Transverse colon (tissue), 4 donors: ENCODE results near the gene TWSG1. TPM values are rescaled to one million over a fixed set of nuclear protein-coding genes. Genes with fewer than 3 reads are reported as not detected.
"Not testable (repeated sequence)": the region's sequence is repeated elsewhere in the genome, so short reads cannot be mapped to it uniquely, and the experiment has no call there.

Experiments
- DNase-seq: peaks from one replicate; pipeline ENCODE4 v3.0.0-alpha.2; 2019
- H3K27ac ChIP-seq, 4 donors: fragments of 200-600 bp; sonication (generic); 2 replicates each; pipeline ENCODE4 v1.5.1; 2016 to 2018; ENCODE audit warnings: inconsistent platforms in 4 of 4
- H3K27me3 ChIP-seq: fragments of 200-600 bp; sonication (generic); 2 replicates; pipeline ENCODE4 v1.5.1; 2017; ENCODE audit warnings: inconsistent platforms
- H3K36me3 ChIP-seq, 4 donors: fragments of 200-600 bp; sonication (generic); 2 replicates each; pipeline ENCODE4 v1.5.1; 2017 to 2019; ENCODE audit warnings: inconsistent platforms in 4 of 4
- H3K4me1 ChIP-seq, 4 donors: fragments of 200-600 bp; sonication (generic); 2 replicates each; pipeline ENCODE4 v1.5.1; 2017 to 2020; ENCODE audit warnings: inconsistent platforms in 4 of 4
- H3K4me3 ChIP-seq, 4 donors: fragments of 200-600 bp; sonication (generic); 1 replicate in 1 of 4; 2 replicates in 3 of 4; pipeline versions ENCODE4 v1.5.1 to v1.6.1; 2017 to 2019; ENCODE audit warnings: inconsistent platforms in 4 of 4
- H3K9me3 ChIP-seq, 2 donors: fragments of 200-600 bp; sonication (generic); 2 replicates each; pipeline ENCODE4 v1.5.1; 2017 to 2019; ENCODE audit warnings: inconsistent platforms in 2 of 2
- EP300 ChIP-seq: sonication (generic); formaldehyde crosslinking; IDR thresholded peaks from one replicate; pipeline ENCODE4 v1.6.1; 2017; ENCODE audit warnings: antibody characterized with exemption, low read depth
- POLR2A ChIP-seq: fragments of 450-650 bp; IDR thresholded peaks from one replicate; pipeline ENCODE4 v1.6.1; 2016; ENCODE audit warnings: antibody characterized with exemption, mild to moderate bottlenecking, moderate library complexity
- POLR2AphosphoS5 ChIP-seq, 3 donors: sonication (generic); formaldehyde crosslinking; IDR thresholded peaks; one replicate each; pipeline ENCODE4 v1.6.1; 2016; ENCODE audit warnings: antibody characterized with exemption in 3 of 3
- WGBS, 2 donors: methylation state at CpG; one replicate each; pipeline ENCODE4 v1.1.5; 2018; ENCODE audit warnings: low coverage in 1 of 2; 5-methylcytosine and 5-hydroxymethylcytosine counted together
- in situ Hi-C, 4 donors: fragments of 200-750 bp; cut with MboI; loops; one replicate each; pipeline versions ENCODE4 v1.15.0 to v1.15.1; 2017; ENCODE audit warnings: low sequenced_read_pairs in 3 of 4, low pct_ligation_motif_present in 1 of 4, low pct_unique_long_range_greater_than_20kb in 1 of 4
- intact Hi-C: fragments of 100-400 bp; cut with DNase I; formaldehyde crosslinking; loops from one replicate; pipeline ENCODE4 v1.15.1; 2023; ENCODE audit warnings: low total_unique reads
- total RNA-seq, 4 donors: library from RNA; depleted of rRNA; stranded (reverse); fragments of >200 nt; gene quantifications; one replicate each; pipeline ENCODE4 v1.1.0, GENCODE V29; 2016
- TF ChIP-seq, protein P1 (sequence below), 5 experiments: fragments of 200-600 bp in 3 of 5; fragments of 450-650 bp in 2 of 5; sonication (generic) in 3 of 5; IDR thresholded peaks; 1 replicate in 2 of 5; 2 replicates in 3 of 5; pipeline ENCODE4 v1.5.1; 2016 to 2017; ENCODE audit warnings: antibody characterized with exemption in 5 of 5, inconsistent platforms in 3 of 5, mild to moderate bottlenecking in 2 of 5, moderate library complexity in 1 of 5

Gene TWSG1
- total RNA-seq, 4 donors from 2014 or later: 5.6 to 29.5 (median 26.5) TPM

DNA sequence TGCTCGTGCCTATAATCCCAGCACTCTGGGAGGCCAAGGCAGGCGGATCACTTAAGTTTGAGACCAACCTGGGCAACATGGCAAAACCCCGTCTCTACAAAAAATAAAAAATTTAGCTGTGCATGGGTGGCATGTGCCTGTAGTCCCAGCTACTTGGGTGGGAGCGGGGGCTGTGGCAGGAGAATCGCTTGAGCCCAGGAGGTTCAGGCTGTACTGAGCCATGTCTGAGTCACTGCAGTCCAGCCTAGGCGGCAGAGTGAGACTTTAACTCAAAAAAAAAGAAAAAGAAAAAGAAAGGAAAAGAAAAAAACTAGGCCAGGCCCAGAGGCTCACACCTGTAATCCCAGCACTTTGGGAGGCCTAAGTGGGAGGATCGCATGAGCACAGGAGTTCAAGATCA is 30.8 kb downstream of the TWSG1 start:
- intact Hi-C loops (no loop called here), in situ Hi-C loops (no loop called here)
- no peaks in the 10 kb centered on the region for H3K36me3 ChIP-seq
- WGBS, 2 donors: 96 to 98% methylated on average over 5 to 7 of the region's 7 CpGs
- no peak for TF ChIP-seq POLR2A
- TF ChIP-seq POLR2AphosphoS5 (IDR thresholded peaks at IDR 0.05): no peak
- TF ChIP-seq EP300: no peak
- TF ChIP-seq, protein P1, sequence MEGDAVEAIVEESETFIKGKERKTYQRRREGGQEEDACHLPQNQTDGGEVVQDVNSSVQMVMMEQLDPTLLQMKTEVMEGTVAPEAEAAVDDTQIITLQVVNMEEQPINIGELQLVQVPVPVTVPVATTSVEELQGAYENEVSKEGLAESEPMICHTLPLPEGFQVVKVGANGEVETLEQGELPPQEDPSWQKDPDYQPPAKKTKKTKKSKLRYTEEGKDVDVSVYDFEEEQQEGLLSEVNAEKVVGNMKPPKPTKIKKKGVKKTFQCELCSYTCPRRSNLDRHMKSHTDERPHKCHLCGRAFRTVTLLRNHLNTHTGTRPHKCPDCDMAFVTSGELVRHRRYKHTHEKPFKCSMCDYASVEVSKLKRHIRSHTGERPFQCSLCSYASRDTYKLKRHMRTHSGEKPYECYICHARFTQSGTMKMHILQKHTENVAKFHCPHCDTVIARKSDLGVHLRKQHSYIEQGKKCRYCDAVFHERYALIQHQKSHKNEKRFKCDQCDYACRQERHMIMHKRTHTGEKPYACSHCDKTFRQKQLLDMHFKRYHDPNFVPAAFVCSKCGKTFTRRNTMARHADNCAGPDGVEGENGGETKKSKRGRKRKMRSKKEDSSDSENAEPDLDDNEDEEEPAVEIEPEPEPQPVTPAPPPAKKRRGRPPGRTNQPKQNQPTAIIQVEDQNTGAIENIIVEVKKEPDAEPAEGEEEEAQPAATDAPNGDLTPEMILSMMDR (IDR thresholded peaks at IDR 0.05): no peak
- peaks cover 0 to 9% (median 0%) of the 10 kb centered on the region in 4 donors for H3K4me1 ChIP-seq
- no peak for DNase-seq
- H3K27ac ChIP-seq: no peak overlapping the region
- no peaks in the 10 kb centered on the region for H3K9me3 ChIP-seq
- H3K27me3 ChIP-seq: no peaks in the 10 kb centered on the region
- no peak overlapping the region for H3K4me3 ChIP-seq

DNA sequence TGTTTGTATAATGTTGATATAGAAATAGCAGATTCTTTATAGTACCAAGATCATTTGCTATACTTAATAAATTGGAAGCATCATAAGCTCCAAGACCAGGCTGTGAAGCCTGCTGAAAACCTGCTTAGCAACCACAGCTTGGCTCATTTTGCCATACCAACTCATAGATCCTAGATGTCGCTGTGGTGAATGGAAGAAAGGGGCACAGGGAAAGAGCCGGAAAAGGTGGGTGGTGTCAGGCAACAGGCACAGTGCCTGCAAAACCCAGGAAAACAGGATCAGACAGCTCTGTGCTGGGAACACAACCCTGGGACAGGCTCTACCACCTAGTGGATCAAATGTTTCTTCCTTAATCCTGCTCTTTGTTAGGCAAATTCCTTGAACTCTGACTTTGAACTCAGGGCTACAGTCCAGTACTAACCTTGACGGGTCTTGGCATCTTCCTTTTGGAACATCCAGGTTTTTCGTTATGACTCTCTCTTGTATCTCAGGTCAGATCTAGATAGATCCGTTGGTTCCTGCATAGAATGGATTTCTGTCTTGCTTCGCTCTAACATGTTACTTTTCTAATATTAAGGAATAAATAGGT is 31.6 kb downstream of the TWSG1 start:
- in situ Hi-C loops: no loop called here
- 69 to 70% methylated on average over 6 of the region's 6 CpGs for WGBS, 2 donors
- H3K9me3 ChIP-seq: no peaks in the 10 kb centered on the region

DNA sequence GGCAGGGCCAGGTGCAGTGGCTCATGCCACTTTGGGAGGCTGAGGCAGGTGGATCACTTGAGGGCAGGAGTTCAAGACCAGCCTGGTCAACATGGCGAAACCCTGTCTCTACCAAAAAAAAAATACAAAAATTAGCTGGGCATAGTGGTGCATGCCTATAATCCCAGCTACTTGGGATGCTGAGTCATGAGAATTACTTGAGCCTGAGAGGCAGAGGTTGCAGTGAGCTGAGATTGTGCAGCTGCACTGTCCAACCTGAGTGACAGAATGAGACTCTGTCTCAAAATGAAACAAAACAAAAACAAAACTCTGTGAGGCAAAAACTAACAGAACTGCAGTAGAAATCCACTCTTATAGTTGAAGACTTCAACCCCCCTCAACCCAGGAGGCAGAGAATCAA is 38.7 kb downstream of the TWSG1 start:
- DNase-seq, H3K36me3 ChIP-seq, intact Hi-C loops, in situ Hi-C loops, H3K9me3 ChIP-seq, H3K4me1 ChIP-seq, H3K27ac ChIP-seq, H3K27me3 ChIP-seq, H3K4me3 ChIP-seq: not testable (repeated sequence)
- 80 to 95% methylated on average over 1 of the region's 1 CpG for WGBS, 2 donors

More for the DNA sequence above, 31.6 kb downstream of the TWSG1 start:
- Histone ChIP-seq H3K36me3 (no peaks in the 10 kb centered on the region), H3K4me1 (peaks cover 0 to 8% (median 0%) of the 10 kb centered on the region in 4 donors), H3K27me3 (no peaks in the 10 kb centered on the region), H3K4me3 (no peak overlapping the region), H3K27ac (no peak overlapping the region)
- DNase-seq: peak; percentile 18
- no peak for TF ChIP-seq EP300
- TF ChIP-seq, protein P1 (IDR thresholded peaks at IDR 0.05): peak in 3 of 5 experiments; percentile 12 to 28 (median 18)
- intact Hi-C loops: no loop called here

DNA sequence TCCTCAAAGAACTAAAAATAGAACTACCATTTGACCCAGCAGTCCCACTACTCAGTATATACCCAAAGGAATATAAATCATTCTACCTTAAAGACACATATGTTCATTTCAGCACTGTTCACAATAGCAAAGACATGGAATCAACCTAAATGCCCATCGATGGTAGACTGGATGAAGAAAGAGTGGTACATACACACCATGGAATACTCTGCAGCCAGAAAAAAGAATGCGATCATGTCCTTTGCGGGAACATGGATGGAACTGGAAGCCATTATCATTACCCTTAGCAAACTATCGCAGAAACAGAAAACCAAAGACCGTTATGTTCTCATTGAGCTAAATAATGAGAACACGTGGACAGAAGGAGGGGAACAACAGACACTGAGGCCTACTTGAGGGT is 44.5 kb downstream of the TWSG1 start:
- in situ Hi-C loops (no loop called here), intact Hi-C loops (no loop called here)
- H3K9me3 ChIP-seq: no peaks in the 10 kb centered on the region
- TF ChIP-seq, protein P1 (IDR thresholded peaks at IDR 0.05): no peak
- TF ChIP-seq POLR2A: no peak
- TF ChIP-seq POLR2AphosphoS5 (IDR thresholded peaks at IDR 0.05): no peak
- TF ChIP-seq EP300: no peak
- H3K36me3 ChIP-seq: no peaks in the 10 kb centered on the region
- no peaks in the 10 kb centered on the region for H3K27me3 ChIP-seq
- no peak overlapping the region for H3K27ac ChIP-seq
- no peak for DNase-seq
- H3K4me3 ChIP-seq: no peak overlapping the region
- 95% methylated on average over 6 of the region's 6 CpGs for WGBS, 2 donors
- peaks cover 0 to 13% (median 3%) of the 10 kb centered on the region in 4 donors for H3K4me1 ChIP-seq

DNA sequence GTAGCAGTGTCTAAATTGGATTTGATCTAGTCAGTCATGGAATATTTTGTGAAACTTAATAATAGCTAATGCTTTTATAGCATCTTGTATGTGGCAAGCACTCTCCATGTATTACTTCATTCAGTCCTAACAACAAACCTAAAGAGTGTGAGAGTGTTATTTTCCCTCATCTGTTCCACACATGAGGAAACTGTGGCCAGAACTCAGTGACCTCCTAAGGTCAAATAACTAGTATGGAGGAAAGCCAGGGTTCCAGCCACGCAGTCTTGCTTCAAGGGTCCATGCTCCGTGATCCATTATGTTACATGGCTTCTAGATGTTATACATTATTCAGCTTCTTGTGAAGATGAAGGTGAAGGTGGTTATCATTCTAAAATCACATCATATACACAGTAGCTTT is 45.5 kb downstream of the TWSG1 start:
- Histone ChIP-seq H3K27ac (peak overlapping the region; percentile 18 to 41 (median 28)), H3K4me1 (peaks cover 0 to 13% (median 3%) of the 10 kb centered on the region in 4 donors), H3K9me3 (no peaks in the 10 kb centered on the region), H3K27me3 (no peaks in the 10 kb centered on the region), H3K4me3 (no peak overlapping the region), H3K36me3 (no peaks in the 10 kb centered on the region)
- TF ChIP-seq, protein P1 (IDR thresholded peaks at IDR 0.05): no peak
- no peak for TF ChIP-seq EP300
- no peak for TF ChIP-seq POLR2A
- no peak for TF ChIP-seq POLR2AphosphoS5 (IDR thresholded peaks at IDR 0.05)
- in situ Hi-C loops (no loop called here), intact Hi-C loops (no loop called here)
- 60 to 93% methylated on average over 1 to 2 of the region's 2 CpGs for WGBS, 2 donors
- no peak for DNase-seq
